GM10266 (cell line): ENCODE results near the gene FBXL4.

Experiments
- DNase-seq: peaks from one replicate; pipeline ENCODE4 v3.0.0; 2012; ENCODE audit errors: extremely low spot score
- CTCF ChIP-seq: IDR thresholded peaks from 2 replicates; pipeline ENCODE4 v1.5.1; 2012; ENCODE audit warnings: mild to moderate bottlenecking, low read depth; ENCODE audit not compliant: control insufficient read depth, insufficient read depth; ENCODE audit errors: missing control alignments

Gene FBXL4

GRCh38 chr6:98887650-98888049 is 60.1 kb downstream of the FBXL4 start:
- no peak for DNase-seq
- TF ChIP-seq CTCF = no peak

- no peak for DNase-seq
- no peak for TF ChIP-seq CTCF
These were observed 62.4 kb downstream of the FBXL4 start for GRCh38 chr6:98885330-98885729.

DNA sequence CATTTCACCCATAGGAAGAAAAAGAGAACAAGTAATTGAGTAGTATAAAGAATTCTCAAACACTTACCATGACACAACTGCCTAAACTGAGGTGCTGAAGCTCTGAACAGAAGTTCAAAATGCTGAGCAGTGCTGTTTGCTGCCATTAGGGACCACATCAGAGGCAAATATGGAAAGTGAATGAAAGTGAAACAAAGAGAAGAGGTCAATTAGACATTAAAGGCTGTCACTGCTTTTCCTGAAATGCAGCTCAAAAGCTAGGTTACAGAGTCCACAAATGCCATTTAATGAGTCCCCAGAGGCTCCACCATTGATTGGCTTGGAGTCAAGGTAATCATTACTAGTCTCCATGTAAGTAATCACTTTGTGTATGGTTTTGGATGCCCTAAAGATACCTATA is 67.3 kb downstream of the FBXL4 start:
- TF ChIP-seq CTCF = no peak
- DNase-seq = peak; percentile 11

- no peak for TF ChIP-seq CTCF
- DNase-seq = no peak
These were observed 70.5 kb downstream of the FBXL4 start for GRCh38 chr6:98877250-98877649.

DNA sequence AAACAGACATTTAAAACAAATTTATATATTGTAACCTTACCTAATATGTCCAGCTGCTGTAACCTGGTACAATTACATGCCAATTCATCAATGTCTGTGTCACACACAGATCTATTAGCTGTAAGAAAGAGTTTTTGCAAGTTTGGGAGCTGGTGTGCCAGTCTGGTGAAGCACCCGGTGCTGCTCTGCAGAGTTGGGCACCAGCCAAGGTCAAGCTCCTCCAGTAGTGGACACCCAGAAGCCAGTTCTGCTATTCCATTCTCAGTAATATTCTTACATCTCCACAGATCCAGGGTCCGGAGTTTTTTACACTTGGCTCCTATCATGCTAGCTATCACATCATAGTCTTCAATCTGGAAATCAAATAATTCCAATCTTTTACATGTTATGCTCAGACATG is 72.4 kb downstream of the FBXL4 start:
- no peak for TF ChIP-seq CTCF
- no peak for DNase-seq

DNA sequence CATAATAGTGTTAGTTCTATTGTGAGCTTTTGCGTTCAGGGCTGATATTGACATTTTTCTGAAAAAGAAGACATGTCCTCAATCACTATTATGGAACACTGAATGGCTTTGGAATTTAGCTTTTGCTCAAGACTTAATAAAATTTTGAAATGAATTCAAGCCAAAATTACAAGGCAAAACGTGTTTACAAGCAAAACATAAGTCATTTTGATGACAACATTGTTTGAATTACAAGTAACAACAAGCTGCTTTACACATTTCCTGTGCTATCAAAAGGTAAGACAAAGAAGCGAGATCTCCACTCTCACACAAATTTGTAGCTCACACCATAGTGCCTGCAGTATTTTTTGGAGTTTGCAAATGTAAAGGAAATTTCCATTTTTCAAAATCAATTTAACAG is 75.9 kb downstream of the FBXL4 start:
- DNase-seq = no peak
- TF ChIP-seq CTCF = no peak

DNA sequence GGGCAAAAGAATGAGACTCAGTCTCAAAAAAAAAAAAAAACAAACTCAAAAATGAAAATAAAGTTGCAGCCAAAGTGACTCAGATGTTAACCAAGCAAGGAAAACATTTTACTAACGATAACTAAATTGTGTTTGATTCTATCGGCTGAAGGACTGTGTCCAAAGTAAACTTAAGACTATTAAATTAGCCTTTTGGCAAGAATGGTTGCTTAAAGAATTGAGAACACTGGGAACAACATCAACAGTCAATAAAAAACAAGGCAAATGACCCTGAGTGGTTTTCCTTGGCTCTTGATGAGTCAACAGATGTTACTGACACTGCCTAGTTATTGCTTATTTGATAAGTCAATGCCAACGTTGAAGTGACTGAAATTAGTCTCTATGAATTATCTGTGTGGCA is 76.7 kb downstream of the FBXL4 start:
- no peak for TF ChIP-seq CTCF
- DNase-seq = no peak
